Measurements from ENCODE around the gene TUT4. TPM values are rescaled to one million over a fixed set of nuclear protein-coding genes. Genes with fewer than 3 reads are reported as not detected.

The TUT4 gene
- total and polyA plus RNA-seq, 7 donors: 13.3 to 70.5 (median 50.3) TPM

- Histone ChIP-seq H3K27ac (no peak overlapping the region), H3K4me3 (no peak overlapping the region), H3K27me3 (ENCODE audit: insufficient read depth in 3 of 3, low read length in 2 of 3) (no peaks in the 10 kb centered on the region), H3K9me3 (no peaks in the 10 kb centered on the region), H3K4me1 (no peaks in the 10 kb centered on the region), H3K36me3 (ENCODE audit: insufficient read depth in 1 of 2, low read depth in 1 of 2) (peaks cover 6 to 85% of the 10 kb centered on the region in 2 donors)
- DNase-seq (no peak), ATAC-seq (no peak)
- 58 to 81% (median 72%) methylated on average over 1 of the region's 1 CpG for WGBS, 3 donors
- intact Hi-C loops (cut with DNase I): no loop called here
- no peak for TF ChIP-seq CTCF (IDR thresholded peaks at IDR 0.05)
Observed at GRCh38 chr1:52477876-52478275, 75.0 kb downstream of the TUT4 start.

DNA sequence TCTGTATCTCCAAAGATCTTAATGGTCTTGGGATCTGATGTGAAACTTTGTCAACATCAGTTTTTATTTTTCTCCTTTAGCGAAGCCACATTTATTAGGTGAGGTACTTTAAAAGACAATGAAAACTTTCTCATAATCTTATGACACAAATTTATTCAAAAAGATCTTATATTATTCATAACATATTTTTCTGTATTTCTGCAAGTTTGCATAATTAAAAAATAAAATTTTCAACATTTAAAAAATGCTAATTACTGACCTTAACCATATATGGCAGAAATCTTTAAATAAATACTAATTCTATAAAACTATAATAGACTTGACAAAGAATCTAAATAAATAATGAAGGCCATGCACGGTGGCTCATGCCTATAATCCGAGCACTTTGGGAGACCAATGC lies 75.9 kb downstream of the TUT4 start:
- ATAC-seq (no peak), DNase-seq (no peak)
- H3K36me3 ChIP-seq (ENCODE audit: insufficient read depth in 1 of 2, low read depth in 1 of 2): peaks cover 6 to 84% of the 10 kb centered on the region in 2 donors
- 90 to 93% (median 92%) methylated on average over 3 of the region's 3 CpGs for WGBS, 3 donors
- no peaks in the 10 kb centered on the region for H3K4me1 ChIP-seq
- no peaks in the 10 kb centered on the region for H3K9me3 ChIP-seq
- H3K27me3 ChIP-seq (ENCODE audit: insufficient read depth in 3 of 3, low read length in 2 of 3): no peaks in the 10 kb centered on the region
- no peak overlapping the region for H3K27ac ChIP-seq
- intact Hi-C loops (cut with DNase I): no loop called here
- TF ChIP-seq CTCF (IDR thresholded peaks at IDR 0.05): no peak
- H3K4me3 ChIP-seq: no peak overlapping the region

DNA sequence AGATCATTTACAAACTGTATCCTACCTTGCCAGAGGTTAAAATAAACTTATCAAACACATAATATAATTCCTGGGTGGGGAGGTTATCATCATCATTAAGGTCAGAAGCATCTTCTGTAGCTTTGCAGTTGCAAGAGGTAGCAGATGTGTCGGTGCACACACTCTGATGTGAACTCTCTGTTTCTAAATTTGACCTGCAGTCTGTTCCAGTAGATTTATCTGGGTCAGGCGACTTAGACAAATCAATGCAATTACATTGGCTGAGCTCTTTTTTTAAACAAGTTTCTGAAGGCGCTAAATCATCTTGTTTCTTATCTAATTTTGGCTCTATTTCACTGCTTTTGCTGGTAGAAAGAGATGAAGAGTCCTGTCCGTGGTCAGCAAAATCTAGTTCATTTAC lies 78.1 kb downstream of the TUT4 start:
- WGBS, 3 donors: 58 to 81% (median 64%) methylated on average over 4 of the region's 4 CpGs
- DNase-seq (no peak), ATAC-seq (peak in 1 of 4 donors; percentile 55)
- Histone ChIP-seq H3K4me1 (no peaks in the 10 kb centered on the region), H3K9me3 (no peaks in the 10 kb centered on the region), H3K36me3 (ENCODE audit: insufficient read depth in 1 of 2, low read depth in 1 of 2) (peaks cover 6 to 85% of the 10 kb centered on the region in 2 donors), H3K27ac (no peak overlapping the region), H3K27me3 (ENCODE audit: insufficient read depth in 3 of 3, low read length in 2 of 3) (no peaks in the 10 kb centered on the region), H3K4me3 (no peak overlapping the region)
- no peak for TF ChIP-seq CTCF (IDR thresholded peaks at IDR 0.05)
- intact Hi-C loops (cut with DNase I): no loop called here

DNA sequence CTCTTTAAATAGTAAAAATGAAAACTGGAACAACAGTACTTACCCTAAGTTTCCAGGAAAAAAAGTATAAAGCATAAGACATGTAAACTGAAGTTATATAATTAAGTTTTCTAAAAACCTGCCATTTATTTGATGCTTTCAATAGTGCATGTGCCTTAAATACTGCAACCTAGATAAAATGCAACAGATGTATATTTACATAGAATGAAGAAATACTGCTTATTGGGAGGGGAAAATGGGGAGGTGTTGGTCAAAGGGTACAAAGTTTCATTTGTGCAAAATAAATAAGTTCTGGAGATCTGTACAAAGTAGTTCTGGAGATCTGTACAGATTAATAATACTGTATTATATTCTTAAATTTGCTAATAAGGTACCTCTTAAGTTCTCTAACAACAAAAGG lies 79.9 kb downstream of the TUT4 start:
- no peak overlapping the region for H3K27ac ChIP-seq
- no peaks in the 10 kb centered on the region for H3K9me3 ChIP-seq
- DNase-seq (no peak), ATAC-seq (no peak)
- H3K27me3 ChIP-seq (ENCODE audit: insufficient read depth in 3 of 3, low read length in 2 of 3): no peaks in the 10 kb centered on the region
- TF ChIP-seq CTCF (IDR thresholded peaks at IDR 0.05): no peak
- H3K4me3 ChIP-seq: no peak overlapping the region
- H3K4me1 ChIP-seq: no peaks in the 10 kb centered on the region
- H3K36me3 ChIP-seq (ENCODE audit: insufficient read depth in 1 of 2, low read depth in 1 of 2): peaks cover 3 to 84% of the 10 kb centered on the region in 2 donors
- intact Hi-C loops (cut with DNase I): no loop called here

GRCh38 chr1:52472384-52472783 lies 80.5 kb downstream of the TUT4 start:
- peaks cover 3 to 84% of the 10 kb centered on the region in 2 donors for H3K36me3 ChIP-seq (ENCODE audit: insufficient read depth in 1 of 2, low read depth in 1 of 2)
- H3K4me1 ChIP-seq: no peaks in the 10 kb centered on the region
- ATAC-seq: no peak
- no peak overlapping the region for H3K4me3 ChIP-seq
- no peaks in the 10 kb centered on the region for H3K9me3 ChIP-seq
- no peaks in the 10 kb centered on the region for H3K27me3 ChIP-seq (ENCODE audit: insufficient read depth in 3 of 3, low read length in 2 of 3)
- WGBS, 3 donors: 91 to 98% (median 94%) methylated on average over 1 of the region's 1 CpG
- intact Hi-C loops (cut with DNase I): no loop called here
- no peak overlapping the region for H3K27ac ChIP-seq
- no peak for TF ChIP-seq CTCF (IDR thresholded peaks at IDR 0.05)
- DNase-seq: no peak

Data from psoas muscle (tissue), 8 donors.